ENCODE measurements around the gene PRRT1.

DNA sequence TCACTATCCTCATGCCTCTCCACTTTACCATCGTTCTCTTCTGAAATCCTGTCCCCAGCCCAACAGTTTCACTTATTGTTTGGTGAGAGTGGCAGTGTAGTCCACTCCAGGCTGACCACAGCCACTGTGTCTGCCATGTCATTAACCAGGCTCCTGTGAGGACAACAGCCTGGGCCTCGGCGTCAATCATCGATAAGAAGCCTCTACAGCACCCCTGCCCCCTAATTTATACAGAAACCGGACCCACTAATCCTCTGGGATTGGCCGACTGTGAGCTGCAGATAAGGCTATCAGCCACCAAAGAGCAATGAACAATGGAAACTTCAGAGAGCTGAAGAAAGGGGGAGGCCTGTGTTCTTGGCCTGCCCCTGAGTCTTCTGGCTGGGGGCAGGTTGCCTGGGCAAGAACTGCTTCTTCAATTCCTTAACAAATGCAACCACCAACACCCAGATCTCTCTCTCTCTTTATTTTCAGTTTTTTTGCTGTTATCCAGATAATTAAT lies 16.1 kb upstream of the PRRT1 start:
- TF ChIP-seq, protein P1, sequence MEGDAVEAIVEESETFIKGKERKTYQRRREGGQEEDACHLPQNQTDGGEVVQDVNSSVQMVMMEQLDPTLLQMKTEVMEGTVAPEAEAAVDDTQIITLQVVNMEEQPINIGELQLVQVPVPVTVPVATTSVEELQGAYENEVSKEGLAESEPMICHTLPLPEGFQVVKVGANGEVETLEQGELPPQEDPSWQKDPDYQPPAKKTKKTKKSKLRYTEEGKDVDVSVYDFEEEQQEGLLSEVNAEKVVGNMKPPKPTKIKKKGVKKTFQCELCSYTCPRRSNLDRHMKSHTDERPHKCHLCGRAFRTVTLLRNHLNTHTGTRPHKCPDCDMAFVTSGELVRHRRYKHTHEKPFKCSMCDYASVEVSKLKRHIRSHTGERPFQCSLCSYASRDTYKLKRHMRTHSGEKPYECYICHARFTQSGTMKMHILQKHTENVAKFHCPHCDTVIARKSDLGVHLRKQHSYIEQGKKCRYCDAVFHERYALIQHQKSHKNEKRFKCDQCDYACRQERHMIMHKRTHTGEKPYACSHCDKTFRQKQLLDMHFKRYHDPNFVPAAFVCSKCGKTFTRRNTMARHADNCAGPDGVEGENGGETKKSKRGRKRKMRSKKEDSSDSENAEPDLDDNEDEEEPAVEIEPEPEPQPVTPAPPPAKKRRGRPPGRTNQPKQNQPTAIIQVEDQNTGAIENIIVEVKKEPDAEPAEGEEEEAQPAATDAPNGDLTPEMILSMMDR (IDR thresholded peaks at IDR 0.05) = no peak
- TF ChIP-seq POLR2A (IDR thresholded peaks at IDR 0.05) (no peak), POLR2AphosphoS5 (IDR thresholded peaks at IDR 0.05) (no peak), EP300 (IDR thresholded peaks at IDR 0.05) (no peak)

Data from upper lobe of left lung (tissue), 4 donors.